ENCODE data around the gene PIN4. TPM values are rescaled to one million over a fixed set of nuclear protein-coding genes. Genes with fewer than 3 reads are reported as not detected.

The PIN4 gene
- polyA plus RNA-seq, 5 donors, result 27.4 to 45.6 (median 39.0) TPM

Other genes with a start within 250 kb of the PIN4 start
- 10 to 100 TPM; 20.2 to 29.8 (median 21.2) TPM for gene RTL5, start 49.8 kb upstream of the PIN4 start, polyA plus RNA-seq (ENCODE audit: insufficient read depth in 1 of 5, insufficient read length in 5 of 5, low replicate concordance in 1 of 5)
- gene ERCC6L, start 57.3 kb downstream of the PIN4 start, polyA plus RNA-seq (ENCODE audit: insufficient read depth in 1 of 5, insufficient read length in 5 of 5, low replicate concordance in 1 of 5), result 1 to 10 TPM; 2.5 to 7.9 (median 3.9) TPM
- gene RPS4X, start 95.5 kb downstream of the PIN4 start, polyA plus RNA-seq (ENCODE audit: insufficient read depth in 1 of 5, insufficient read length in 5 of 5, low replicate concordance in 1 of 5), result 1,000 to 10,000 TPM; 1,737 to 3,140 (median 2,556) TPM
- 1 to 10 TPM in 1 of 5 donors, under 1 TPM in 4; 0.19 to 1.9 (median 0.47) TPM for gene CITED1, start 124.2 kb downstream of the PIN4 start, polyA plus RNA-seq (ENCODE audit: insufficient read depth in 1 of 5, insufficient read length in 5 of 5, low replicate concordance in 1 of 5)